ES-I3 (cell line): ENCODE data around the gene ESYT1.

Experiments
- H3K36me3 ChIP-seq: 2 replicates; pipeline ENCODE4 v1.6.1; 2013; ENCODE audit warnings: mild to moderate bottlenecking, low read length, control low read depth, moderate library complexity; ENCODE audit not compliant: insufficient read depth
- H3K4me1 ChIP-seq: 2 replicates; pipeline ENCODE4 v1.6.1; 2013; ENCODE audit warnings: mild to moderate bottlenecking, control low read depth, low read length; ENCODE audit not compliant: insufficient read depth
- H3K9ac ChIP-seq: 2 replicates; pipeline ENCODE4 v1.6.1; 2013; ENCODE audit warnings: low read depth, mild to moderate bottlenecking, low read length, moderate library complexity
- H3K9me3 ChIP-seq: 2 replicates; pipeline ENCODE4 v1.6.1; 2013; ENCODE audit warnings: mild to moderate bottlenecking, low read length, moderate library complexity; ENCODE audit not compliant: control insufficient read depth, insufficient read depth

ESYT1 gene

DNA sequence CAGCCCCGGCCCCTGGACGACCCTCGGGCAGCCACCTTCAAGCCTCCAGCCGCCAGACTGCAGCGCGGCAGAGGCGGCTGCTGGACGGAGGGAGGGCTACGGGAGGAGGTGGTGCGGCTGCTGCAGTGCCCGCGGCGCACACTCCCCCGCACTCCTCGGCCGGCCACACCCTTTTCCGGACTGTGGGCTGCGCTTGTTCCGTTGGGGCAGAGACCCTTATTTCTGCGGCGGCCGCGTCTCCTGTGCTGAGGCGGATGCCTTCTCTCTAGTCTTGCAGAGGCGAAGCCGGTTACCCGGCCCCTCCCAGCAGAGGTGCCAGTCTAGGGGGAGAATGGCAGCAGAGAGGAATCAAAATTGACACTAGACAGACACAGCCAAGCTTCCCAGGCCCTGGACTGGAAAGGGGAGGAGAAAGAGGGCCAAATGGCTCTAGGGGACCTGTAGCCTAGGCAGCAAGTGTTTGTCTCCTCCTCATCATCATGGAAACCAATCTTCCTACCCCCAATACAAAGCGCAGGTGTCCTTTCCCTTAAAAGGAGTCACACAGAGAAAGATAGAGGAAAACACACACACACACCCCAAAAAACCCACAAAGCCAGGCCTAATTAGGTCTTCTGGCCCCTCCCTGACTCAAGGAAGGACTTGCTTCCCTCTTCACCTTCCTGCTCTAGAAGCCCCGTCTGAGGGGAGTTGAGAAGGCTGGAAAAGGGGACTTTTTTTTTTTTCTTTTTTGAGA lies 1.3 kb downstream of the ESYT1 start:
- Histone ChIP-seq H3K9ac (peak overlapping the region; percentile 76), H3K9me3 (no peaks in the 10 kb centered on the region), H3K4me1 (peaks cover 9% of the 10 kb centered on the region), H3K36me3 (peaks cover 27% of the 10 kb centered on the region)

DNA sequence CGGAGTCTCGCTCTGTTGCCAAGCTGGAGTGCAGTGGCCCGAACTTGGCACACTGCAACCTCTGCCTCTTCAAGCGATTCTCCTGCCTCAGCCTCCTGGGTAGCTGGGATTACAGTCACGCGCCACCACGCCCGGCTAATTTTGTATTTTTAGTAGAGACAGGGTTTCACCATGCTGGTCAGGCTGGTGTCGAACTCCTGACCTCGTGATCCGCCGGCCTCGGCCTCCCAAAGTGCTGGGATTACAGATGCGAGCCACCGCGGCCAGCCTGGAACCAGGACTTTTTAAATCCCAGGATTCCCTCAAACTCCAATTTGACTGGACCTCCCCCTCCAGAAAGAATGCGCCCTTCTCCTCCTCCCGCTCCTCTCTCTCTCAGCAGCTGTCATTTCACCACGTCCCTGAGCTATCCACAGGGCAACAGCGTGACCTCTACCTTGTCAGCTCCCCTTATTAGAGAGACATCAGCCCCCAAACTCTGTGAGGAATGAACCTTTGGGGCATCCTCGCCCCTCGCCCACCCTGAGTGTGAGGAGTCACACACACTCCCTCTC lies 2.0 kb downstream of the ESYT1 start:
- Histone ChIP-seq H3K9ac (peak overlapping the region; percentile 76), H3K9me3 (no peaks in the 10 kb centered on the region), H3K36me3 (peaks cover 27% of the 10 kb centered on the region), H3K4me1 (peaks cover 9% of the 10 kb centered on the region)

DNA sequence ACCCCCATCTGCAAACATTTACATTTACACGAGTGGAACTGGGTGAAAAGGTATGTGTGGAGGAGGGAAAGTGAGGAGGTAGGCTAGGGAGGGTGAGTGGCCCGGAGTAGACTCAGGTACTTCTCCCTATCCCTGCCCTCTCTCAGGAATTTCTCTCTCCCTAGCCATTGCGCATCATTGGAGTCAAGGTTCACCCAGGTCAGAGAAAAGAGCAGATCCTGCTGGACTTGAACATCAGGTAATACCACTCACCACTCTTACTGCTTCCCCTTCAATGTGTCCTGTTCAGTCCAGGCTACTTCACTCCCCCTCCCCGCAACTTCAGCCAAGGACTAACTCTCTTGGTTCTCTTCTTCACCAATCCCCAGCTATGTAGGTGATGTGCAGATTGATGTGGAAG lies 2.8 kb downstream of the ESYT1 start:
- Histone ChIP-seq H3K36me3 (peaks cover 27% of the 10 kb centered on the region), H3K4me1 (peaks cover 9% of the 10 kb centered on the region), H3K9me3 (no peaks in the 10 kb centered on the region), H3K9ac (no peak overlapping the region)

DNA sequence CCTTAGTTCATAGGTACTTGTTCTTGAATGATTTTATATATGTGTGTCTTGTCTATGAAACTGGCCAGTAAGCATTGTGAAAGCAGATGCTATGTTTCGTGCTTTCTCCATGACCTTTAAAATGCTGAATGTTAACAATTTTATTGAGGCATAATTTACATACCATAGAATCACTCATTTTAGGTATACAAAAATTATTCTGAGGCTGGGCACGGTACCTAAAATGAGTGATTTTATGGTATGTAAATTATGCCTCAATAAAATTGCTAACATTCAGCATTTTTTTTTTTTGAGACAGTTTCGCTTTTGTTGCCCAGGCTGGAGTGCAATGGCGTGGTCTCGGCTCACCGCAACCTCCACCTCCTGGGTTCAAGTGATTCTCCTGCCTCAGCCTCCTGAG lies 6.8 kb downstream of the ESYT1 start:
- Histone ChIP-seq H3K9me3 (no peaks in the 10 kb centered on the region), H3K4me1 (no peaks in the 10 kb centered on the region), H3K9ac (no peak overlapping the region), H3K36me3 (peaks cover 51% of the 10 kb centered on the region)

DNA sequence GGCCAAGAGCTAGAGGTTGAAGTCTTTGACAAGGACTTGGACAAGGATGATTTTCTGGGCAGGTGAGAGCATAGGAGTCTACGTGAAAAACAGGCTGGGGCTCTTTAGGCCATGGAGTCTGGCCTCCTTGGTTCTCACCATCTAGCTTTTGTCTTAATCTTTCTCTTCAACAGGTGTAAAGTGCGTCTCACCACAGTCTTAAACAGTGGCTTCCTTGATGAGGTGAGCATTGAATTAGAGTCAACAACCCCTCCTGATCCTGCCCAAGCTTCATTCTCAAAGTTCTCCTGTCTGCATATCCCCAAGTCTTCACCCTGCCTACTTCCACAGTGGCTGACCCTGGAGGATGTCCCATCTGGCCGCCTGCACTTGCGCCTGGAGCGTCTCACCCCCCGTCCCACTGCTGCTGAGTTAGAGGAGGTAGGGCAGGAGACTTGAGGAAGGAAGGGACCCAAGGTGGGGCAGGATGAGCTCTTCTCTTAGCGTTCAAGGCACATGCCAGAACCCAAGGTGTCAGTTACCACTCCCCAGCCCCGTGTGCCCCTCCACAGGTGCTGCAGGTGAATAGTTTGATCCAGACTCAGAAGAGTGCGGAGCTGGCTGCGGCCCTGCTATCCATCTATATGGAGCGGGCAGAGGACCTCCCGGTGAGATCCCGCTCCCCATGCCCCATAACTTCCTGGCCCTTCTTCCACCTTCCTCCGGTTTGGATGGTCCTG lies 9.9 kb downstream of the ESYT1 start:
- Histone ChIP-seq H3K36me3 (peaks cover 41% of the 10 kb centered on the region), H3K9ac (no peak overlapping the region), H3K9me3 (no peaks in the 10 kb centered on the region), H3K4me1 (no peaks in the 10 kb centered on the region)

DNA sequence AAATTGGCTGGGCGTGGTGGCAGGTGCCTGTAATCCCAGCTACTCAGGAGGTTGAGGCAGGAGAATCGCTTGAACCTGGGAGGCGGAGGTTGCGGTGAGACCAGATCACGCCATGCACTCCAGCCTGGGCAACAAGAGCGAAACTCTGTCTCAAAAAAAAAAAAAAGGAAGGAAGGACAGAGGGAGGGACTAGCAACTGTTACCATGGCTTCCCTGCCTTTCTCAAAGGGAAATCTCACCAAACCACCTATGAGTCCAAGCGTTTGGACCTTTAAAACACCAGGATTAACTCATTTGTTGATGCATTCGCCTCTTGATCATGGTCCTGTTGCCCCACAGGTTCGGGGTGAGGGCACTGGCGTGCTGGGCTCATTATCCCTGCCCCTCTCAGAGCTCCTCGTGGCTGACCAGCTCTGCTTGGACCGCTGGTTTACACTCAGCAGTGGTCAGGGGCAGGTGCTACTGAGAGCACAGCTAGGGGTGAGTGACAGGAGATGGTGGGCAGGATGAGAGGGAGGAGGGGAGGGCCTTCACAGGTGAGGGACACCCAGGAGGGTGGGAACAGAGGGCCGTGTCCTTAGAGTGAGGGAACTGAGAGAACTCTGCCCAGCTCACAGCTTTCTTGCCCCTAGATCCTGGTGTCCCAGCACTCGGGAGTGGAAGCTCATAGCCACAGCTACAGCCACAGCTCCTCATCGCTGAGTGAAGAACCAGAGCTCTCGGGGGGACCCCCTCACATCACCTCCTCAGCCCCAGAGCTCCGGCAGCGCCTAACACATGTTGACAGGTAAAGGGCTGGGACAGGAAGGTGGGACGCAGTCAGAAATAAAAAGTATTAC lies 14.1 kb downstream of the ESYT1 start:
- H3K9me3 ChIP-seq, result no peaks in the 10 kb centered on the region
- H3K9ac ChIP-seq, result no peak overlapping the region
- no peaks in the 10 kb centered on the region for H3K4me1 ChIP-seq
- peaks cover 40% of the 10 kb centered on the region for H3K36me3 ChIP-seq

DNA sequence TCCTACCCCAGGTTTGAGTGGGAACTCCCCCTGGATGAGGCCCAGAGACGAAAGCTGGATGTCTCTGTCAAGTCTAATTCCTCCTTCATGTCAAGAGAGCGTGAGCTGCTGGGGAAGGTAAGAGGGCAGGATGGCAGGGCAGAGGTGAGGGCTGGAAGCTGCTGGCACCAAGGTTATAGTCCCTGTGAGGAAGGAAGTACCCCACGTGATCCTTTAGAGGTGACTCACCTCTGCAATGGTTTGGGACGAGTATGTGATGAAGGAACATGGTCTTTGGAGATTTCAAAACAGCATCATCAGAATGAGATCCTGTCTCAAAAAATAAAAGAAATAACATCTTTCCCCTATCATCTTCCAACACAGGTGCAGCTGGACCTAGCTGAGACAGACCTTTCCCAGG lies 15.2 kb downstream of the ESYT1 start:
- Histone ChIP-seq H3K9me3 (no peaks in the 10 kb centered on the region), H3K36me3 (peaks cover 33% of the 10 kb centered on the region), H3K9ac (no peak overlapping the region), H3K4me1 (no peaks in the 10 kb centered on the region)

DNA sequence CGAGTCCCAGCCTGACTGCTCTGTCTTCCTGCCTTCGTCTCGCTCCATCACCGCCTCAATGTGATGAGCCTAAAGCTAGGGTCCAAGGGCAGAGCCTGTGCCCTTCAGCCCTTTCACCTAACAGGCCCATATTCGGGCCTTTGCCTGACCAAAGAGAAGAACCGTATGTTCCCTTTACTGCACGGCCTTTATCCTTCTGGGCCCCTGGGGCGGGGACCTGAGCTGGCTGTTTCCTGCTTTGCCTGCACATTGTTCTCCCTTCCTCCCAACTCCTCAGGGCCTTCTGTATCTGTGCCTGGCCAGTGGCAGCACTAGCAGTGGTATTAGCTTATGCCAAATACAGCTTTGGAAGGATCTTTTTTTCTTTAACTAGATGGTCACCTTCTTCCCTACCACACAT lies 15.8 kb downstream of the ESYT1 start:
- Histone ChIP-seq H3K9ac (no peak overlapping the region), H3K36me3 (peaks cover 28% of the 10 kb centered on the region), H3K4me1 (no peaks in the 10 kb centered on the region), H3K9me3 (no peaks in the 10 kb centered on the region)

DNA sequence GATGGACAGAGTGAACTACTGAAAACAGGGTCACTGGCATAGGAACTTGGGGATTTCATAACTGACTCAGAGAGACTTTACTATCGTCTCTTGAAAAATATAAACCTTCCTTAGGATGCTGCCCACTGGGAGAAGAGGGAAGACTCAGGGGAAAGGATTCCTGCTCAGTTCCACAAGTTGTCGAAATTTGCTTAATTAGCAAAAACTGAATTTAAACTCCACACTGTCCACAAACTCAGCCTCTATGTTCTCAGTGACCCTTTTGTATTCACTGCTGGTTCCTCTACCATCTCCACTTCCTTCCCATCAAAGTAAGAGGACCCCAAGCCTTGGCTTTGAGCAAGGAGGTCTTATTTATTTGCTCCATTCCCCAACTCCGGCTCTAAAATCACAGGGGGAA lies 17.1 kb downstream of the ESYT1 start:
- Histone ChIP-seq H3K9ac (no peak overlapping the region), H3K4me1 (no peaks in the 10 kb centered on the region), H3K36me3 (peaks cover 17% of the 10 kb centered on the region), H3K9me3 (no peaks in the 10 kb centered on the region)

DNA sequence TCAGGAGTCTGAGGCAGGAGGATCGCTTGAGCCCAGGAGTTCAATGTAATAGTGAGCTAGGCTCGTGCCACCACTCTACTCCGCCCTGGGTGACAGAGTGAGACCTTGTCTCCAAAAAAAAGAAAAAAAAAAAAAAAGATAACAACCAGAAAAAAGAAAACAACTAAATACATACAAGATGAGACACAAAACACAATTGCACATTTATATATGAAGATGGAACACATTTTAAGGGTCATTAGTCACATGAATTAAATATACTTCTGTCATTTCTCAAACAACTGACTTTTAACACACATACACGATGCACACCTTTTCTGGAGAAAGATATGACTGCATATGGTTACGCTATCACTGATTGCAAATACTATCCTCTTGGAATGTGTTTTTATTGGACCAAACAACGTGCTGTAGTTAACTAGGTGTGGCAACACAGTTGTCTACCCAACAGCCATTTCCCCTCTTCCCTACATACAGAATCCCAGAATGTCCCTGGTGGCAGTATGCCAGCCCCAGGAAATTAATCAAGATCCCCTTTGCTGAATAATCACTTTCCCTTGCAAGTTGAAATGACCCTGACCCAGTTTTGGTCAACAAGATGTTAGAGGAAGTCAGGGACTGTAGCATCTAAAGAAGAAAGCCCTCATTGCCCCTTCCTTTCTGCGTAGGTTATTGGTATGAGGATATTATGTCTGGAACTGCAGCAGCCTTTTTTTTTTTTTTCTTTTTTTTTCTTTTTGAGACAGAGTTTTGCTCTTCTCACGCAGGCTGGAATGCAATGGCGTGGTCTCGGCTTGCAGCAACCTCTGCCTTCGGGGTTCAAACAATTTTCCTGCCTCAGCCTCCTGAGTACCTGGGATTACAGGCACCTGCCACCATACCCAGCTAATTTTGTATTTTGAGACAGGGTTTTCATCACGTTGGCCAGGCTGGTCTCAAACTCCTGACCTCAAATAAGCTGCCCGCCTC lies 18.7 kb downstream of the ESYT1 start:
- Histone ChIP-seq H3K9ac (no peak overlapping the region), H3K9me3 (no peaks in the 10 kb centered on the region), H3K4me1 (no peaks in the 10 kb centered on the region), H3K36me3 (peaks cover 12% of the 10 kb centered on the region)

DNA sequence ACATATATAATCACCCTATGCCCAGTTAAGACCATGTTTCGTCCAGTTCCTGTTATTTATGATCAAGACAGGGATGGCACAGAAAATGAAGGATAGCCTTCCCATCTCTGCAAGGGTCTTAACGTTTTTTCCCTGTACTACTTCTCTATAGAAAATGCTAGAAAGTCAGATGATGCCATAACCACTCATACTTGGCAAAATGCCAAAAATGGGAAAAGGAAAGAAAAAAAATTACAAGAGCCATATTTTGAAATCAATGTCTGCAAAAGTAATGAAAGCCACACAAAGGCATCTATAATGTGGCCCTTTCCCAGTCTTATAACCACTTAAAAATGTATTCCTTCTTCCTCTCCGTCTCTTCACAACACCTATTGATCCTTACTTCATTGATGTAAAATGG lies 22.5 kb downstream of the ESYT1 start:
- Histone ChIP-seq H3K9ac (no peak overlapping the region), H3K36me3 (no peaks in the 10 kb centered on the region; the same call in 1 of the 2 replicates), H3K9me3 (no peaks in the 10 kb centered on the region), H3K4me1 (peaks cover 3% of the 10 kb centered on the region; the same call in 1 of the 2 replicates)

DNA sequence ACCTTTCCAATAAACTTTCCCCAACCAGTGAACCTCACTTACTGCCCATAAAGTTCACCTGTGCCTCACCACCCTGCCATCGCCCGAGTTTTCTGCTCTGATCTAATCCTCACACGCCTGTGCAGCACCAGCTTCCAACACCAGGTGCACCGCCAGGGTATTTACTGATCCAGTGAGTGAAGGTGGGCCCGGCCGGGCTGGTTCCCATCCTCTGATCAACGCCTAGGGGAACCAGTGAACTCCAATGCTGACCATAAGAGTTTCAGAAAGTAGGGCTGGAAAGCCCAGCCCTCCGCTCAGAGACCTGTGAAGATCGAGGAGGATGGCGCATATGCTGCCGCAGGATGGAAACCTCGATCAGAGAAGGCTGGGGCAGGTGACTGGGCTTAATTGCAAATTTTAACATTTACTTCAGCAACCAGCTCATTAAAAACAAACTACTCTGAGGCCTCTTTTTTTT lies 23.6 kb downstream of the ESYT1 start:
- H3K36me3 ChIP-seq, result no peaks in the 10 kb centered on the region; the same call in 1 of the 2 replicates
- peaks cover 3% of the 10 kb centered on the region; the same call in 1 of the 2 replicates for H3K4me1 ChIP-seq
- H3K9ac ChIP-seq, result peak overlapping the region; percentile 94
- no peaks in the 10 kb centered on the region for H3K9me3 ChIP-seq

DNA sequence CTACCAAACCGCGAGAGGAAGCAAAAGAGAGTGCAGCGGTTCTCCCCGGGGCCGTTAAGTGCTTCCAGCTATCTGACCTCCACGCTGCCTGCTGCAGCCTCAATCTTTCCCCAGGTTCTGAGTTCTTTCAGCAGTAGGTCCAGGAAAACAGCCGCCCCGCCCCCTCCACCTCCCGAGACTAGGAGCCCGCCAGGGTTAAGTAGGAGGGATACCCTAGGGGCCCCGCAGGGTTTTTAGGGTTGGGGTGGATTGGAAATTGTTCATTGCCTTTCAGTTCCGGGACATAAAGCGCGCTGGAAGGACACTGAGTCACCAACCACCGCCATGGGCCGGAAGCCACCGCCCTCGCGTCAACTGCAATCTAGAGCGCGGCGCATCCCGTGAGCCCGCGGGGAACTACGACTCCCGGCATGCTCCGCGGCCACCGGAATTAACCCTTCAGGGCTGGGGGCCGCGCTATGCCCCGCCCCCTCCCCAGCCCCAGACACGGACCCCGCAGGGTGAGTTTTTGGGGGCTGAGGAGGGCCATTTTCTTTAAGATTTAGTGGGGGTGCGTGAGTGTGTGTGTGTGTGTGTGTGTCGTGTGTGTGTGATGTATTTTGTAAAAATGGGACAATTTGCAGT lies 24.2 kb downstream of the ESYT1 start, which contains the start of gene MYL6B:
Gene MYL6B (plus strand): TSS at position 456 of the 624 bp plus-strand sequence. CDS start 1,332 bp downstream, outside the sequence.
- no peaks in the 10 kb centered on the region; the same call in 1 of the 2 replicates for H3K36me3 ChIP-seq
- no peaks in the 10 kb centered on the region for H3K9me3 ChIP-seq
- H3K9ac ChIP-seq, result peak within 1 kb of the TSS; percentile 94
- H3K4me1 ChIP-seq, result peaks cover 3% of the 10 kb centered on the region; the same call in 1 of the 2 replicates
